BJ (cell line): ENCODE results near the gene FXR2. TPM values are rescaled to one million over a fixed set of nuclear protein-coding genes. Genes with fewer than 3 reads are reported as not detected.
A peak's percentile ranks its signal among the peaks of the same experiment; 100 is the strongest.

Experiments
- CTCF ChIA-PET: fragments of 350-600 bp; formaldehyde crosslinking; extraction: SDS; loops from one replicate; lab custom pipeline; 2021; ENCODE audit warnings: antibody characterized with exemption, inconsistent platforms; lab: Yijun Ruan, JAX
- POLR2A ChIA-PET: fragments of 300-600 bp; sonication (Branson Sonifier 250); formaldehyde crosslinking; extraction: SDS; loops from one replicate; lab custom pipeline; 2021; ENCODE audit warnings: antibody characterized with exemption; lab: Charles Lee
- DNase-seq: peaks from one replicate; pipeline ENCODE4 v3.0.0-alpha.2; 2011; ENCODE audit warnings: low read depth
- H3K27me3 ChIP-seq: 2 replicates; pipeline ENCODE4 v1.6.0; 2011; ENCODE audit warnings: low read length; ENCODE audit not compliant: control insufficient read depth, insufficient read depth
- H3K36me3 ChIP-seq: 2 replicates; pipeline ENCODE4 v1.5.1; 2011; ENCODE audit warnings: low read length; ENCODE audit not compliant: control insufficient read depth, insufficient read depth
- H3K4me3 ChIP-seq: 2 replicates; pipeline ENCODE4 v1.5.1; 2011; ENCODE audit warnings: low read depth, mild to moderate bottlenecking, control low read depth, low read length
- CTCF ChIP-seq: IDR thresholded peaks from 2 replicates; pipeline ENCODE4 v1.5.1; 2011; ENCODE audit warnings: low read depth, mild to moderate bottlenecking, control low read depth, inconsistent platforms, low read length, moderate library complexity; ENCODE audit not compliant: insufficient read depth
- polyA plus RNA-seq: library from polyadenylated mRNA; depleted of rRNA; stranded (reverse); fragments of >200 nt; gene quantifications from 2 replicates; pipeline ENCODE4 v1.2.3, GENCODE V29; 2011; rRNA removed
- small RNA-seq: library from RNA; depleted of rRNA; stranded (forward); fragments of <200 nt; gene quantifications from one replicate; pipeline ENCODE3, GENCODE V24; 2012; ENCODE audit warnings: low replicate concordance, low read depth; ENCODE audit not compliant: insufficient read length

Gene FXR2
- polyA plus RNA-seq, 1 experiment = 46.2 TPM

GRCh38 chr17:7549401-7550055 is 65.2 kb downstream of the FXR2 start:
- ChIA-PET POLR2A (no interaction called here), CTCF (interaction anchor here (1.0 to 5.9 kb wide), 3 partner anchors 11 to 35 kb away, joined by 3 to 41 read pairs (median 6); partner anchors contain the start of gene SENP3)

GRCh38 chr17:7548585-7549400 is 65.9 kb downstream of the FXR2 start, which contains the start of gene TNFSF12:
Gene TNFSF12 (plus strand): TSS chr17:7549058. CDS start chr17:7549154, 96 bp downstream.
- ChIA-PET POLR2A (interaction anchor here (0.6 to 0.7 kb wide), 2 partner anchors 12 to 64 kb away, joined by 3 to 4 read pairs; no protein-coding TSS in a partner anchor), CTCF (interaction anchor here (0.6 to 5.9 kb wide), 5 partner anchors 12 to 284 kb away, joined by 3 to 41 read pairs (median 4); partner anchors contain the start of gene SENP3)
- no peaks in the 10 kb centered on the region for H3K27me3 ChIP-seq
- peak within 1 kb of the TSS; percentile 68 for H3K4me3 ChIP-seq
- peak; percentile 25 for TF ChIP-seq CTCF
- no peak for DNase-seq
- no peaks in the 10 kb centered on the region; the same call in 1 of the 2 replicates for H3K36me3 ChIP-seq

More at GRCh38 chr17:7549401-7550055, 65.2 kb downstream of the FXR2 start:
- Histone ChIP-seq H3K4me3 (peak overlapping the region; percentile 68), H3K36me3 (no peaks in the 10 kb centered on the region; the same call in 1 of the 2 replicates), H3K27me3 (no peaks in the 10 kb centered on the region)
- no peak for DNase-seq
- TF ChIP-seq CTCF = no peak; the same call in 1 of the 2 replicates

GRCh38 chr17:7544911-7545310 is 69.8 kb downstream of the FXR2 start:
- CTCF ChIA-PET = no interaction called here

More at GRCh38 chr17:7544911-7545310, 69.8 kb downstream of the FXR2 start:
- Histone ChIP-seq H3K36me3 (no peaks in the 10 kb centered on the region), H3K4me3 (no peak overlapping the region), H3K27me3 (peaks cover 2% of the 10 kb centered on the region; the same call in 1 of the 2 replicates)
- TF ChIP-seq CTCF = no peak
- DNase-seq = no peak
- POLR2A ChIA-PET = no interaction called here

Small RNA genes within 50 kb of the gene (small RNA-seq; reads per million reads assigned to genes)
- not detected for gene CD68
- not detected for gene SNORA48
- gene SNORD10 = not detected

Other genes starting within 250 kb of the FXR2 start
- gene TNK1, start 233.8 kb downstream of the FXR2 start, polyA plus RNA-seq = 1.7 and 2.2 TPM in 2 replicates
- 40.1 and 76.1 TPM in 2 replicates for gene PLSCR3, start 220.4 kb downstream of the FXR2 start, polyA plus RNA-seq
- 65.4 and 101 TPM in 2 replicates for gene TMEM256, start 210.8 kb downstream of the FXR2 start, polyA plus RNA-seq
- gene NLGN2, start 207.1 kb downstream of the FXR2 start, polyA plus RNA-seq = 6.0 and 8.5 TPM in 2 replicates
- not detected in 2 replicates for gene SPEM1, start 194.6 kb downstream of the FXR2 start, polyA plus RNA-seq
- gene SPEM2, start 189.3 kb downstream of the FXR2 start, polyA plus RNA-seq = not detected in 2 replicates
- not detected in 2 replicates for gene SPEM3, start 186.0 kb downstream of the FXR2 start, polyA plus RNA-seq
- 1.8 and 3.0 TPM in 2 replicates for gene TMEM102, start 179.5 kb downstream of the FXR2 start, polyA plus RNA-seq
- gene FGF11, start 175.4 kb downstream of the FXR2 start, polyA plus RNA-seq = 0.50 and 0.98 TPM in 2 replicates
- 6.8 and 7.4 TPM in 2 replicates for gene CHRNB1, start 169.8 kb downstream of the FXR2 start, polyA plus RNA-seq
- gene ZBTB4, start 135.3 kb downstream of the FXR2 start, polyA plus RNA-seq = 23.6 and 25.9 TPM in 2 replicates
- not detected in 2 replicates for gene SLC35G6, start 133.5 kb downstream of the FXR2 start, polyA plus RNA-seq
- 21.5 and 27.7 TPM in 2 replicates for gene POLR2A, start 130.5 kb downstream of the FXR2 start, polyA plus RNA-seq
- 29.2 and 49.5 TPM in 2 replicates for gene TNFSF12, start 65.8 kb downstream of the FXR2 start, polyA plus RNA-seq
- 2.0 and 2.4 TPM in 2 replicates for gene TNFSF13, start 56.1 kb downstream of the FXR2 start, polyA plus RNA-seq
- gene SENP3, start 53.0 kb downstream of the FXR2 start, polyA plus RNA-seq = 69.8 and 72.2 TPM in 2 replicates
- gene CD68, start 35.3 kb downstream of the FXR2 start, polyA plus RNA-seq = 58.2 and 93.2 TPM in 2 replicates
- 142 and 174 TPM in 2 replicates for gene MPDU1, start 31.0 kb downstream of the FXR2 start, polyA plus RNA-seq
- gene SOX15, start 24.8 kb downstream of the FXR2 start, polyA plus RNA-seq = 0.34 and 0.49 TPM in 2 replicates
- 33.9 and 37.4 TPM in 2 replicates for gene SAT2, start 12.9 kb upstream of the FXR2 start, polyA plus RNA-seq
- 0.85 and 1.2 TPM in 2 replicates for gene SHBG, start 15.2 kb upstream of the FXR2 start, polyA plus RNA-seq
- not detected in 2 replicates for gene ATP1B2, start 36.0 kb upstream of the FXR2 start, polyA plus RNA-seq
- gene TP53, start 72.6 kb upstream of the FXR2 start, polyA plus RNA-seq = 27.6 and 48.4 TPM in 2 replicates
- 5.8 and 7.9 TPM in 2 replicates for gene WRAP53, start 73.6 kb upstream of the FXR2 start, polyA plus RNA-seq
- 4.9 and 5.3 TPM in 2 replicates for gene EFNB3, start 90.3 kb upstream of the FXR2 start, polyA plus RNA-seq
- 0.09 and 0.10 TPM in 2 replicates for gene DNAH2, start 102.8 kb upstream of the FXR2 start, polyA plus RNA-seq
- 0.91 and 1.2 TPM in 2 replicates for gene KDM6B, start 219.3 kb upstream of the FXR2 start, polyA plus RNA-seq
- gene TMEM88, start 240.2 kb upstream of the FXR2 start, polyA plus RNA-seq = 0.25 and 0.29 TPM in 2 replicates
- gene NAA38, start 242.7 kb upstream of the FXR2 start, polyA plus RNA-seq = 74.9 and 82.7 TPM in 2 replicates
- gene CYB5D1, start 243.1 kb upstream of the FXR2 start, polyA plus RNA-seq = 6.7 and 7.9 TPM in 2 replicates